ENCODE results near the gene SARS1.

Gene SARS1

DNA sequence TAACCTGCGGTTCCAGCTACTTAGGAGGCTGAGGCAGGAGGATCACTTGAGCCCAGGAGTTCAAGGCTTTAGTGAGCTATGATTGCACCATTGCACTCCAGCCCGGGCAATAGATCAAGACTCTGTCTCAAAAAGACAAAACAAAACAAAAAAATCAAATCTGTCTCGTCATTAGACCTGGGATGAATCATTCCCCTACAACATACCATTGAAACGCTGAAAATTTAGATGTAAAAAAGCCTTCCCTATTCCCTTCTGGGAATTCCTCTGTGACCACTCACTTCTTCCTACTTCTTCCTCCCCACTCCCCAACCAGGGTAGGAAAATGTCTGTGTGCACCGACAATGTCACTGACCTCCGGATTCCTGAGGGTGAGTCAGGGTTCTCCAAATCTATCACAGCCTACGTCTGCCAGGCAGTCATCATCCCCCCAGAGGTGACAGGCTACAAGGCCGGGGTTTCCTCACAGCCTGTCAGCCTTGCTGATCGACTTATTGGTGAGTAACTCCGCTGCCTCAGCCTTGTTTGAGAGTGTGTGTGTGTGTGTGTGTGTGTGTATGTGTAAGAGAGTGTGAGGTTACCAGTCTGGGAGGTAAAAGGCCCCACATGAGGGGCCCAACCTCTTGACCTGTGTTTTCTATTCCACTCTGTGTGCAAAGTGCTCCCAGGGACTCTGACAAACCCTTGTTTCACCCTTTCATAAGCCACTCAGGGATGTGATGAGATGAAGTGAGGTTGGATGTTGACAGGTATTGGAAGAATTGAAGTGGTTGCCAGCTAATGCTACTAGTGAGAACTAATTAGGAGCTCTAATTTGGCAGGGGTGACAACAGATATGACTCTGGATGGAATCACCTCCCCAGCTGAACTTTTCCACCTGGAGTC lies 16.3 kb upstream of the SARS1 start:
- no peak overlapping the region for H3K4me3 ChIP-seq (ENCODE audit: low read length)
- no peak overlapping the region for H3K4me2 ChIP-seq (ENCODE audit: low read length)
- H3K27ac ChIP-seq (ENCODE audit: low read depth, low read length): no peak overlapping the region
- no peak overlapping the region for H4K5ac ChIP-seq (ENCODE audit: low read length)
- no peaks in the 10 kb centered on the region for H3K36me3 ChIP-seq (ENCODE audit: control insufficient read depth, insufficient read depth, low read length)
- no peaks in the 10 kb centered on the region for H3K79me1 ChIP-seq (ENCODE audit: low read length)
- no peak overlapping the region for H2BK5ac ChIP-seq (ENCODE audit: low read length)
- no peak overlapping the region for H2BK120ac ChIP-seq (ENCODE audit: low read depth, low read length)
- no peak overlapping the region for H3K9ac ChIP-seq (ENCODE audit: low read length)
- no CpG with 5 or more reads among the region's 10 CpGs for WGBS (ENCODE audit: extremely low coverage, insufficient coverage, low lambda C conversion rate)
- H3K18ac ChIP-seq (ENCODE audit: low read length): no peak overlapping the region
- H4K8ac ChIP-seq (ENCODE audit: low read depth, low read length): no peak overlapping the region
- H2AK5ac ChIP-seq (ENCODE audit: low read length): no peak overlapping the region
- no peak overlapping the region for H2BK15ac ChIP-seq (replicated peaks; ENCODE audit: low read depth)
- H3K79me2 ChIP-seq (ENCODE audit: control insufficient read depth, insufficient read depth, low read length): no peaks in the 10 kb centered on the region
- DNase-seq: peak; percentile 95
- H3K56ac ChIP-seq (ENCODE audit: low read length): peak overlapping the region; percentile 1
- no peak overlapping the region for H3K4ac ChIP-seq (ENCODE audit: low read depth, low read length)
- no peak overlapping the region for H3K23ac ChIP-seq (ENCODE audit: low read length)
- no peaks in the 10 kb centered on the region for H3K27me3 ChIP-seq (ENCODE audit: insufficient read depth, low read length, poor library complexity)
- peaks cover 2% of the 10 kb centered on the region for H3K4me1 ChIP-seq (ENCODE audit: control insufficient read depth, low read depth, low read length)

DNA sequence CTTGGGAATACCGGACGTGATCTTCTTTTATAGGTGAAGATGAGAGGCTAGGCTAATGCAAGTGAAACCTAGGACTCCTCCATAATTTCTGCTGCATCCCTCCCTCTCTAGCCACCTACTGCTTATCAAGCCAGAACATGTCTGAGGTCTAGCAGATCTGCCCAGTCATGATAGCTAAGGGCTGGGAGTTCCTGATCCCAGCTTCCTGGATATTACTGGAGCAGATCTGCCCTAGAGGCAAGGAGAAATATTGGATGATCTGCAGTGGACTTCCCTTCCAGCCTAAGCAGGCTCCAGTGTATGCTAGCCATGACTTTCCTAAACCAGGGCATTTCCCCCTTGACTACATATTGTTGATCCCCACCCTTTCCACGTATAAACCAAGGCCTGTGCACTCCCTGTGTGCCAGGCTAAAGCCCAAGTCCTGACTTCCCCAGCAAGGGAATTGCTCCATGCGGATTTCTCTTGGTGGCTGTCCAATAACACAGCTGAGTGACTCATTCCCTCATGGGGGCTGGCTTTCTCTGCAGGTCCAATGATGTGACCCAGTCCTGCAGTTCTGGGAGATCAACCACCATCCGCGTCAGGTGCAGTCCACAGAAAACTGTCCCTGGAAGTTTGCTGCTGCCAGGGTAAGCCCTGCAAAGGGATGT lies 15.5 kb upstream of the SARS1 start:
- H3K4ac ChIP-seq (ENCODE audit: low read depth, low read length): no peak overlapping the region
- no peak overlapping the region for H3K18ac ChIP-seq (ENCODE audit: low read length)
- H3K4me2 ChIP-seq (ENCODE audit: low read length): no peak overlapping the region
- no peak overlapping the region for H3K56ac ChIP-seq (ENCODE audit: low read length)
- no peaks in the 10 kb centered on the region for H3K27me3 ChIP-seq (ENCODE audit: insufficient read depth, low read length, poor library complexity)
- WGBS (ENCODE audit: extremely low coverage, insufficient coverage, low lambda C conversion rate): no CpG with 5 or more reads among the region's 6 CpGs
- no peak overlapping the region for H3K4me3 ChIP-seq (ENCODE audit: low read length)
- no peak overlapping the region for H4K8ac ChIP-seq (ENCODE audit: low read depth, low read length)
- H3K79me2 ChIP-seq (ENCODE audit: control insufficient read depth, insufficient read depth, low read length): no peaks in the 10 kb centered on the region
- H3K36me3 ChIP-seq (ENCODE audit: control insufficient read depth, insufficient read depth, low read length): no peaks in the 10 kb centered on the region
- H3K79me1 ChIP-seq (ENCODE audit: low read length): no peaks in the 10 kb centered on the region
- DNase-seq: no peak
- H3K4me1 ChIP-seq (ENCODE audit: control insufficient read depth, low read depth, low read length): peaks cover 2% of the 10 kb centered on the region
- H2BK15ac ChIP-seq (replicated peaks; ENCODE audit: low read depth): no peak overlapping the region
- H2AK5ac ChIP-seq (ENCODE audit: low read length): no peak overlapping the region
- H2BK120ac ChIP-seq (ENCODE audit: low read depth, low read length): no peak overlapping the region
- no peak overlapping the region for H3K9ac ChIP-seq (ENCODE audit: low read length)
- H3K27ac ChIP-seq (ENCODE audit: low read depth, low read length): no peak overlapping the region
- H3K23ac ChIP-seq (ENCODE audit: low read length): no peak overlapping the region
- no peak overlapping the region for H4K5ac ChIP-seq (ENCODE audit: low read length)
- H2BK5ac ChIP-seq (ENCODE audit: low read length): no peak overlapping the region

GRCh38 chr1:109198745-109199144 lies 15.0 kb upstream of the SARS1 start:
- Histone ChIP-seq H4K8ac (ENCODE audit: low read depth, low read length) (no peak overlapping the region), H3K4me3 (ENCODE audit: low read length) (no peak overlapping the region), H3K79me1 (ENCODE audit: low read length) (no peaks in the 10 kb centered on the region), H4K5ac (ENCODE audit: low read length) (no peak overlapping the region), H2BK5ac (ENCODE audit: low read length) (no peak overlapping the region), H2BK15ac (replicated peaks; ENCODE audit: low read depth) (no peak overlapping the region), H2BK120ac (ENCODE audit: low read depth, low read length) (no peak overlapping the region), H2AK5ac (ENCODE audit: low read length) (no peak overlapping the region), H3K23ac (ENCODE audit: low read length) (no peak overlapping the region), H3K4me1 (ENCODE audit: control insufficient read depth, low read depth, low read length) (peaks cover 2% of the 10 kb centered on the region), H3K27ac (ENCODE audit: low read depth, low read length) (no peak overlapping the region), H3K18ac (ENCODE audit: low read length) (no peak overlapping the region), H3K79me2 (ENCODE audit: control insufficient read depth, insufficient read depth, low read length) (no peaks in the 10 kb centered on the region), H3K56ac (ENCODE audit: low read length) (no peak overlapping the region), H3K27me3 (ENCODE audit: insufficient read depth, low read length, poor library complexity) (no peaks in the 10 kb centered on the region), H3K9ac (ENCODE audit: low read length) (no peak overlapping the region), H3K4me2 (ENCODE audit: low read length) (no peak overlapping the region), H3K36me3 (ENCODE audit: control insufficient read depth, insufficient read depth, low read length) (no peaks in the 10 kb centered on the region), H3K4ac (ENCODE audit: low read depth, low read length) (no peak overlapping the region)
- no CpG with 5 or more reads among the region's 4 CpGs for WGBS (ENCODE audit: extremely low coverage, insufficient coverage, low lambda C conversion rate)
- DNase-seq: no peak

- no peak overlapping the region for H2BK120ac ChIP-seq (ENCODE audit: low read depth, low read length)
- H3K4me2 ChIP-seq (ENCODE audit: low read length): no peak overlapping the region
- H4K8ac ChIP-seq (ENCODE audit: low read depth, low read length): no peak overlapping the region
- DNase-seq: no peak
- peaks cover 2% of the 10 kb centered on the region for H3K4me1 ChIP-seq (ENCODE audit: control insufficient read depth, low read depth, low read length)
- H2BK5ac ChIP-seq (ENCODE audit: low read length): no peak overlapping the region
- H3K4ac ChIP-seq (ENCODE audit: low read depth, low read length): no peak overlapping the region
- no CpG with 5 or more reads among the region's 10 CpGs for WGBS (ENCODE audit: extremely low coverage, insufficient coverage, low lambda C conversion rate)
- no peak overlapping the region for H3K56ac ChIP-seq (ENCODE audit: low read length)
- no peak overlapping the region for H3K27ac ChIP-seq (ENCODE audit: low read depth, low read length)
- H3K9ac ChIP-seq (ENCODE audit: low read length): no peak overlapping the region
- no peaks in the 10 kb centered on the region for H3K79me1 ChIP-seq (ENCODE audit: low read length)
- H2BK15ac ChIP-seq (replicated peaks; ENCODE audit: low read depth): no peak overlapping the region
- H2AK5ac ChIP-seq (ENCODE audit: low read length): no peak overlapping the region
- no peaks in the 10 kb centered on the region for H3K79me2 ChIP-seq (ENCODE audit: control insufficient read depth, insufficient read depth, low read length)
- H3K36me3 ChIP-seq (ENCODE audit: control insufficient read depth, insufficient read depth, low read length): no peaks in the 10 kb centered on the region
- H3K4me3 ChIP-seq (ENCODE audit: low read length): no peak overlapping the region
- H4K5ac ChIP-seq (ENCODE audit: low read length): no peak overlapping the region
- no peak overlapping the region for H3K23ac ChIP-seq (ENCODE audit: low read length)
- H3K27me3 ChIP-seq (ENCODE audit: insufficient read depth, low read length, poor library complexity): no peaks in the 10 kb centered on the region
- no peak overlapping the region for H3K18ac ChIP-seq (ENCODE audit: low read length)
Measured at GRCh38 chr1:109199710-109200109, 14.0 kb upstream of the SARS1 start.

DNA sequence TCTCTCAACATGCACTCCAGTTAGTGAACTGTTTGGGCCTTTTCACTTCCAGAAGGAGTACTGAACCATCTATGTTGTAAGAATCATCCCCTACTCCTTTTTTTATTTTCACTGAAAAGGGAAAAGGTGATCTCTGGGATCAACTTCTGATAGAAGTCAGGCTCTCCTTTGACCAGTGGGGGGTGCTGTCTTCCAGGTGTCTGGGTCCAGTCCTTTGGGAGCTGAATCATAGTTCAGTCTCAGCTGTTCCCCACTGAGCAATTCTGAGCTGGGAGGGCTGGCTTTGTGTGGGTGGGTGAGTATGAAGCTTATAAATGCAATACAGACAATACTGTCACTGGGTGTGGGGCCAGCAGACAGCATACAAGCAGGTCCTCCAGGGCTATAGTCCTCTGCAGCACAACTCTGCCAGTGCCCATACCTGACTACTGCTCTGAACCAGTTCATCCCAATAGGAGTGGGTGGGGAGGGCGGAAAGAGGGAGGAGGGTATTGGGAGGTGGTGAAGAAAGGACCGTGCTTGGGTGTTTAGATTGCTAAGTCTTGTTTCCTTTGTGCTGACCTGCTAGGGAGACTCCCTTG lies 12.5 kb upstream of the SARS1 start:
- Histone ChIP-seq H3K27me3 (ENCODE audit: insufficient read depth, low read length, poor library complexity) (no peaks in the 10 kb centered on the region), H3K4me2 (ENCODE audit: low read length) (no peak overlapping the region), H2BK15ac (replicated peaks; ENCODE audit: low read depth) (no peak overlapping the region), H3K4me1 (ENCODE audit: control insufficient read depth, low read depth, low read length) (peaks cover 2% of the 10 kb centered on the region), H2AK5ac (ENCODE audit: low read length) (no peak overlapping the region), H3K4ac (ENCODE audit: low read depth, low read length) (no peak overlapping the region), H4K8ac (ENCODE audit: low read depth, low read length) (no peak overlapping the region), H3K56ac (ENCODE audit: low read length) (no peak overlapping the region), H3K23ac (ENCODE audit: low read length) (no peak overlapping the region), H3K27ac (ENCODE audit: low read depth, low read length) (no peak overlapping the region), H3K18ac (ENCODE audit: low read length) (no peak overlapping the region), H3K36me3 (ENCODE audit: control insufficient read depth, insufficient read depth, low read length) (no peaks in the 10 kb centered on the region), H2BK120ac (ENCODE audit: low read depth, low read length) (no peak overlapping the region), H2BK5ac (ENCODE audit: low read length) (no peak overlapping the region), H3K9ac (ENCODE audit: low read length) (no peak overlapping the region), H3K79me1 (ENCODE audit: low read length) (no peaks in the 10 kb centered on the region), H3K79me2 (ENCODE audit: control insufficient read depth, insufficient read depth, low read length) (no peaks in the 10 kb centered on the region), H4K5ac (ENCODE audit: low read length) (no peak overlapping the region), H3K4me3 (ENCODE audit: low read length) (no peak overlapping the region)
- WGBS (ENCODE audit: extremely low coverage, insufficient coverage, low lambda C conversion rate): no CpG with 5 or more reads among the region's 2 CpGs
- peak; percentile 78 for DNase-seq

Data from mesendoderm (in vitro differentiated cells).